Measurements from ENCODE around the gene FLII.

FLII gene

GRCh38 chr17:18263885-18264682, 5.5 kb upstream of the FLII start:
- Histone ChIP-seq H3K9me3 (ENCODE audit: control insufficient read depth, insufficient read depth, low read depth, low read length) (no peaks in the 10 kb centered on the region), H3K4me3 (ENCODE audit: low read depth, low read length) (no peak overlapping the region), H3K4me1 (ENCODE audit: control insufficient read depth, insufficient read depth, low read length) (peaks cover 6% of the 10 kb centered on the region; the same call in 1 of the 2 replicates), H3K27ac (ENCODE audit: extremely low read depth, low read depth, low read length) (no peak overlapping the region), H3K36me3 (ENCODE audit: control insufficient read depth in 2 of 2, insufficient read depth in 1 of 2, low read length in 2 of 2) (peaks cover 2 to 35% of the 10 kb centered on the region in 2 experiments; a peak in 2 of 3 replicates)
- ChIA-PET CTCF (interaction anchor here (0.7 kb wide), 1 partner anchor 15 kb away, joined by 3 read pairs; no protein-coding TSS in a partner anchor), POLR2A (interaction anchor here (0.9 to 2.5 kb wide), 2 partner anchors 16 to 51 kb away, joined by 3 to 9 read pairs; partner anchors contain the start of genes SMCR8 and TOP3A)
- TF ChIP-seq ZFP41 (tag by site-specific recombination; IDR thresholded peaks at IDR 0.05; ENCODE audit: borderline replicate concordance) (no peak), ZNF148 (tag by site-specific recombination; IDR thresholded peaks at IDR 0.05; ENCODE audit: borderline replicate concordance) (no peak), ZSCAN5A (tag by site-specific recombination; IDR thresholded peaks at IDR 0.05) (no peak), MEIS1 (CRISPR knock-in tag; IDR thresholded peaks at IDR 0.05; ENCODE audit: borderline replicate concordance) (no peak), KLF7 (tag by site-specific recombination; IDR thresholded peaks at IDR 0.05; ENCODE audit: borderline replicate concordance) (no peak), ZNF18 (tag by site-specific recombination; IDR thresholded peaks at IDR 0.05) (no peak), ZNF140 (tag by site-specific recombination; IDR thresholded peaks at IDR 0.05) (no peak), ZSCAN4 (tag by site-specific recombination; IDR thresholded peaks at IDR 0.05) (no peak), ZNF785 (tag by site-specific recombination; IDR thresholded peaks at IDR 0.05) (no peak), MYNN (tag by site-specific recombination; IDR thresholded peaks at IDR 0.05; ENCODE audit: borderline replicate concordance) (no peak), ZNF654 (tag by site-specific recombination; IDR thresholded peaks at IDR 0.05; ENCODE audit: low read depth) (no peak), ZNF114 (tag by site-specific recombination; IDR thresholded peaks at IDR 0.05) (no peak), ZSCAN30 (tag by site-specific recombination; IDR thresholded peaks at IDR 0.05) (no peak), ZBTB48 (tag by site-specific recombination; IDR thresholded peaks at IDR 0.05) (no peak), OVOL3 (tag by site-specific recombination; IDR thresholded peaks at IDR 0.05) (no peak), ZNF202 (tag by site-specific recombination; IDR thresholded peaks at IDR 0.05; ENCODE audit: borderline replicate concordance) (no peak), ZNF488 (tag by site-specific recombination; IDR thresholded peaks at IDR 0.05) (no peak), TRIM28 (IDR thresholded peaks at IDR 0.05; ENCODE audit: borderline replicate concordance, low read length) (no peak)

Measured in HEK293 (cell line).